ENCODE results near the gene GID8.
"Not testable (repeated sequence)": the region's sequence is repeated elsewhere in the genome, so short reads cannot be mapped to it uniquely, and the experiment has no call there.

GID8 gene

GRCh38 chr20:62959998-62960436 lies 22.1 kb downstream of the GID8 start:
- no peak for DNase-seq

- DNase-seq, result not testable (repeated sequence)
These were observed 22.7 kb downstream of the GID8 start for GRCh38 chr20:62960446-62961309.

GRCh38 chr20:62961310-62961783 lies 23.4 kb downstream of the GID8 start:
- DNase-seq, result no peak

GRCh38 chr20:62961799-62962198 lies 23.9 kb downstream of the GID8 start:
- DNase-seq, result no peak

GRCh38 chr20:62962221-62962879 lies 24.4 kb downstream of the GID8 start:
- no peak for DNase-seq

- DNase-seq, result no peak
These were observed 25.1 kb downstream of the GID8 start for GRCh38 chr20:62962891-62963613.

GRCh38 chr20:62963614-62964397 lies 25.9 kb downstream of the GID8 start:
- DNase-seq, result no peak

- no peak for DNase-seq
These were observed 26.8 kb downstream of the GID8 start for GRCh38 chr20:62964700-62965099.

- no peak for DNase-seq
These were observed 27.4 kb downstream of the GID8 start for GRCh38 chr20:62965363-62965771.

- no peak for DNase-seq
These were observed 28.5 kb downstream of the GID8 start for GRCh38 chr20:62966212-62967148.

GRCh38 chr20:62967149-62967501 lies 29.2 kb downstream of the GID8 start:
- DNase-seq, result no peak

- no peak for DNase-seq
These were observed 29.8 kb downstream of the GID8 start for GRCh38 chr20:62967628-62968351.

GRCh38 chr20:62968378-62969178 lies 30.6 kb downstream of the GID8 start:
- DNase-seq, result no peak

- no peak for DNase-seq
These were observed 31.3 kb downstream of the GID8 start for GRCh38 chr20:62969179-62969760.

GRCh38 chr20:62969939-62970306 lies 32.0 kb downstream of the GID8 start:
- no peak for DNase-seq

GRCh38 chr20:62970307-62971210 lies 32.6 kb downstream of the GID8 start:
- no peak for DNase-seq

GRCh38 chr20:62971211-62971949 lies 33.4 kb downstream of the GID8 start:
- DNase-seq, result no peak

Data from stimulated activated CD8-positive, alpha-beta memory T cell treated with anti-CD3 and anti-CD28 coated beads, Interleukin-4, amount 100 ng/mL, for 48 hours (primary cell).